Kidney (tissue), 14 donors: ENCODE results near the gene SAMM50. TPM values are rescaled to one million over a fixed set of nuclear protein-coding genes. Genes with fewer than 3 reads are reported as not detected.

Source experiments
- DNase-seq, 5 donors: peaks; one replicate each; pipeline ENCODE4 v3.0.0-alpha.2; 2013 to 2020
- FAIRE-seq: peaks from 2 replicates; lab custom pipeline; 2012; peaks lifted over from hg19 to GRCh38; lab: Jason Lieb, UNC
- H3K27ac ChIP-seq, 2 donors: one replicate each; pipeline ENCODE4 v1.7.0; 2013; ENCODE audit warnings: low read depth in 2 of 2, low read length in 2 of 2, inconsistent platforms in 1 of 2
- H3K27me3 ChIP-seq: one replicate; pipeline ENCODE4 v1.7.1; 2013; ENCODE audit warnings: low read length, inconsistent platforms; ENCODE audit not compliant: control insufficient read depth, insufficient read depth
- H3K36me3 ChIP-seq, 3 donors: one replicate each; pipeline versions ENCODE4 v1.7.0 to v1.7.1; 2013; ENCODE audit warnings: low read length in 3 of 3, control low read depth in 1 of 3, inconsistent platforms in 1 of 3; ENCODE audit not compliant: insufficient read depth in 3 of 3, control insufficient read depth in 2 of 3
- H3K4me1 ChIP-seq, 3 donors: one replicate each; pipeline versions ENCODE4 v1.7.0 to v1.7.1; 2013; ENCODE audit warnings: low read length in 3 of 3, inconsistent platforms in 1 of 3, low read depth in 1 of 3; ENCODE audit not compliant: control insufficient read depth in 2 of 3, insufficient read depth in 2 of 3
- H3K4me3 ChIP-seq, 3 donors: one replicate each; pipeline versions ENCODE4 v1.7.0 to v1.8.1; 2013; ENCODE audit warnings: low read length in 3 of 3, control low read depth in 1 of 3, inconsistent platforms in 1 of 3
- H3K9ac ChIP-seq, 3 donors: one replicate each; pipeline versions ENCODE4 v1.7.0 to v1.7.1; 2013; ENCODE audit warnings: low read length in 3 of 3, control low read depth in 1 of 3, inconsistent platforms in 1 of 3
- H3K9me3 ChIP-seq, 3 donors: one replicate each; pipeline versions ENCODE4 v1.7.0 to v1.7.1; 2013; ENCODE audit warnings: low read length in 3 of 3, control low read depth in 1 of 3, inconsistent platforms in 1 of 3; ENCODE audit not compliant: control insufficient read depth in 2 of 3, insufficient read depth in 1 of 3
- intact Hi-C: fragments of 100-400 bp; cut with DNase I; formaldehyde crosslinking; loops from one replicate; pipeline ENCODE4 v1.11.1; 2022
- polyA plus RNA-seq: library from polyadenylated mRNA; stranded (reverse); fragments of 350-450 nt; fragmentation: Illumina TruSeq; extraction: RNeasy Lipid Tissue Mini Kit (QIAGEN cat#74804); gene quantifications from one replicate; pipeline ENCODE4 v1.2.3, GENCODE V29; 2014; ENCODE audit warnings: low read depth, low replicate concordance; ENCODE audit not compliant: insufficient read depth
- total RNA-seq: library from RNA; stranded (reverse); fragmentation: NEBNext Ultra II Directional; extraction: Animal tissue kit (Norgen Biotek cat#: 25700); gene quantifications from one replicate; pipeline ENCODE4 v1.2.1, GENCODE V29; 2021
- TF ChIP-seq, protein P1 (sequence below): IDR thresholded peaks from 3 replicates; pipeline ENCODE4 v1.5.1; 2012; ENCODE audit warnings: mild to moderate bottlenecking, moderate library complexity, borderline replicate concordance; ENCODE audit not compliant: insufficient read depth; ENCODE audit errors: extremely low read depth
- donor health status: control.
- donor health status: control.
- donor health status: control.
- donor health status: control.
- donor health status: control.
- donor health status: DM: yes; HTN: yes; CAD: no.
- donor health status: Normal renal cell carcinoma (clear cell type).

The SAMM50 gene
- total and polyA plus RNA-seq, 2 donors from 2014 or later = 34.9 to 57.0 TPM

DNA sequence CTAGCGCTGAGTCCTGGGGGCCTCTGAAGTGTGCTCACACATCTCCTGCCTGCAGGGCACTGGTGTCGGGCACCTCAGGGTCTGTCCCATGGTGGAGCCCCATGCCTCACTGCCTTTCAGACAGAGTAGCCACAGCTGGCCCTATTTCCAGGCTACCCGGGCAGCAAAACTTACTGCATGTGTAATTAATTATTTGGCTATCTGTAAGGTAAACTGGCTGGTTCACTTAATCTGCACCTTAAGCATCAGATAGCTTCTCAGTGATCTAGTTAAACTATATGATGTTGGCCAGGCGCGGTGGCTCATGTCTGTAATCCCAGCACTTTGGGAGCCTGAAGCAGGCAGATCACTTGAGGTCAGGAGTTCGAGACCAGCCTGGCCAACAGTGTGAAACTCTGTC is 26.3 kb upstream of the SAMM50 start:
- Histone ChIP-seq H3K27me3 (no peaks in the 10 kb centered on the region), H3K9ac (no peak overlapping the region), H3K36me3 (peaks cover 0 to 9% (median 3%) of the 10 kb centered on the region in 3 donors), H3K27ac (no peak overlapping the region), H3K9me3 (no peaks in the 10 kb centered on the region), H3K4me1 (peaks cover 0 to 7% (median 6%) of the 10 kb centered on the region in 3 donors), H3K4me3 (no peak overlapping the region)
- no peak for DNase-seq
- FAIRE-seq = no peak
- TF ChIP-seq, protein P1, sequence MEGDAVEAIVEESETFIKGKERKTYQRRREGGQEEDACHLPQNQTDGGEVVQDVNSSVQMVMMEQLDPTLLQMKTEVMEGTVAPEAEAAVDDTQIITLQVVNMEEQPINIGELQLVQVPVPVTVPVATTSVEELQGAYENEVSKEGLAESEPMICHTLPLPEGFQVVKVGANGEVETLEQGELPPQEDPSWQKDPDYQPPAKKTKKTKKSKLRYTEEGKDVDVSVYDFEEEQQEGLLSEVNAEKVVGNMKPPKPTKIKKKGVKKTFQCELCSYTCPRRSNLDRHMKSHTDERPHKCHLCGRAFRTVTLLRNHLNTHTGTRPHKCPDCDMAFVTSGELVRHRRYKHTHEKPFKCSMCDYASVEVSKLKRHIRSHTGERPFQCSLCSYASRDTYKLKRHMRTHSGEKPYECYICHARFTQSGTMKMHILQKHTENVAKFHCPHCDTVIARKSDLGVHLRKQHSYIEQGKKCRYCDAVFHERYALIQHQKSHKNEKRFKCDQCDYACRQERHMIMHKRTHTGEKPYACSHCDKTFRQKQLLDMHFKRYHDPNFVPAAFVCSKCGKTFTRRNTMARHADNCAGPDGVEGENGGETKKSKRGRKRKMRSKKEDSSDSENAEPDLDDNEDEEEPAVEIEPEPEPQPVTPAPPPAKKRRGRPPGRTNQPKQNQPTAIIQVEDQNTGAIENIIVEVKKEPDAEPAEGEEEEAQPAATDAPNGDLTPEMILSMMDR = no peak
- intact Hi-C loops = no loop called here

DNA sequence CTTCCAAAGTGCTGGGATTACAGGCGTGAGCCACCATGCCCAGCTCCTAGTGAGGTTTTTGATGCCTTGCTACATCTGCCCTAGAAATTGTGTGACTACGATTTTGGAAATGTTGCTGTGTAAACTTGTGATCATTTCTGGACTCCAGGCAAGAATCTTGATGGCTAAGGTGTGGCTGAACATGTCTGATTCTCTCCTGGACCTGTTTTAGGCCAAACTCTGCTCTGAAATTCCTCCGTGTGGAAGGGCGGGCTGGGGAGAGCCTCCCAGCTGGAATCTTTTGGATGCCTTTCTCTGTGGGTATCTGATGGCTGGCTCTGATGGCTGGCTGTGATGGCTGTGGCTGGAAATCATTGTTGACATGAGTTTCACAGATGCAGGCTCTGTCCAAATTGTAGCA is 23.5 kb upstream of the SAMM50 start:
- FAIRE-seq (no peak), DNase-seq (no peak)
- H3K9me3 ChIP-seq = no peaks in the 10 kb centered on the region
- H3K27me3 ChIP-seq = no peaks in the 10 kb centered on the region
- H3K36me3 ChIP-seq = peaks cover 0 to 12% (median 3%) of the 10 kb centered on the region in 3 donors
- no peak overlapping the region for H3K4me3 ChIP-seq
- TF ChIP-seq, protein P1 = no peak
- H3K9ac ChIP-seq = no peak overlapping the region
- no peak overlapping the region for H3K27ac ChIP-seq
- intact Hi-C loops = no loop called here
- peaks cover 0 to 7% (median 0%) of the 10 kb centered on the region in 3 donors for H3K4me1 ChIP-seq

DNA sequence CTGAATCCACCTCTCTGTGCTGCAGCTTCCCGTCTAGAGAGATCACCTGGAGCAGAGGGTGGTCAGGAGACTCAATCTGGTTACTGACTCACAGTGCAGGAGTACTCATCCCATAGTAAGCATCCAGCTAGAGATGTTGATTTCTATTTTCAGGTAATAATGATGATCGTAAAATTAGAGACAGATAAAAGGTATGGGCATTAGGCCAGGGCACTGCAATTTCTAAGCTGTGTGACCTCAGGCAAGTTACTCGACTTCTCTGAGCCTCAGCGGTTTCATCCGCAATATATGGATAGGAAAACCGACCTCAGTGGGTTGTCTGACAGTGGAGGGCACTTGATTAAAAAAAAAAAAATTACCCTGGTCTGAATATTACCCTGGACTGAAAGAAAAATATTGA is 13.8 kb upstream of the SAMM50 start:
- intact Hi-C loops = no loop called here
- Histone ChIP-seq H3K36me3 (peaks cover 0 to 24% (median 5%) of the 10 kb centered on the region in 3 donors), H3K4me3 (no peak overlapping the region), H3K4me1 (no peaks in the 10 kb centered on the region), H3K27me3 (no peaks in the 10 kb centered on the region), H3K27ac (no peak overlapping the region), H3K9ac (no peak overlapping the region), H3K9me3 (no peaks in the 10 kb centered on the region)
- FAIRE-seq = no peak
- TF ChIP-seq, protein P1 = no peak
- no peak for DNase-seq

DNA sequence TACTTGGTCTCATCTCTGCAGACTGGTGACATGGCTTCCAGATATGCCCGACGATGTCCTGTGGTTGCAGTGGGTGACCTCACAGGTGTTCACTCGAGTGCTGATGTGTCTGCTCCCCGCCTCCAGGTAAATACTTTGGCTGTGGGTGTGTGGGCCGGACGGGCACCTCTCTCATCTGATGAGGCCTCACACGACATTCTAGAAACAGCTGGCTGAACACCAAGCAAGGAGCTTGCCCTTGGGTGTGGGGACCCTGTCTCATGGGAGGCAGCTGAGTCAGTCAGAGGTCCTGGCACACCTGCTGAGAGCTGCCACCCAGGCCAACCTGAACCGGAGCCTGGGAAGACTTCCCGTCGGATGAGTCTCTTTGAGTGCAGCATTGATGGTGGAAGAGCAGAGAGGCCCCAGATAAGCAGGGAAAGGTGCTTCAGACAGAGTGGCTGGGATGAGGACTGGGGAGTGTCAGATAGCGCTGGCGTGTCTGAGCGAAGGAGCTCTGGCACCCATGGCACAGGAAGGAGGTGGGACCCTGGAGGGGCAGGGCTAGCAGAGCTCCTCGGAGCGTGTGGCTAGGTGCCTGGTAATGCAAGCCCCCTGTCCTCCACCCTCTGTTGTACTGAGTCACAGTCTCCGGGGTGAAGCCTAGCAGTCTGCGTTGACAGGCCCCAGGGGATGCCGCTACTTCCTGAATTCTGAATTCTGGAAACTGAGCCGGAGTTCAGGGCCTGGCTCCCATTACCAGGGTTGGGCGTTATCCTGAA is 10.4 kb upstream of the SAMM50 start:
- Histone ChIP-seq H3K9ac (no peak overlapping the region), H3K27me3 (no peaks in the 10 kb centered on the region), H3K9me3 (no peaks in the 10 kb centered on the region), H3K27ac (no peak overlapping the region), H3K4me3 (no peak overlapping the region), H3K4me1 (no peaks in the 10 kb centered on the region), H3K36me3 (peaks cover 0 to 10% (median 5%) of the 10 kb centered on the region in 3 donors)
- intact Hi-C loops = no loop called here
- FAIRE-seq (no peak), DNase-seq (no peak)
- TF ChIP-seq, protein P1 = no peak
